KOPT-K1 (cell line): ENCODE measurements around the gene TUT4.

Source experiments
- H3K27ac ChIP-seq: fragments of 200-600 bp; sonication (generic); 2 replicates; pipeline ENCODE4 v1.5.1; 2016; ENCODE audit warnings: antibody characterized with exemption, mild to moderate bottlenecking, low read depth, low read length; ENCODE audit not compliant: poor library complexity, severe bottlenecking
- H3K36me3 ChIP-seq: fragments of 200-600 bp; sonication (generic); 2 replicates; pipeline ENCODE4 v1.5.1; 2017; ENCODE audit warnings: antibody characterized with exemption, mild to moderate bottlenecking, low read length, moderate library complexity; ENCODE audit not compliant: insufficient read depth
- H3K9me3 ChIP-seq: fragments of 200-600 bp; sonication (generic); 2 replicates; pipeline ENCODE4 v1.5.1; 2017; ENCODE audit warnings: antibody characterized with exemption, low read length, mild to moderate bottlenecking; ENCODE audit not compliant: insufficient read depth, poor library complexity, severe bottlenecking

The TUT4 gene

GRCh38 chr1:52476943-52477342 lies 75.9 kb downstream of the TUT4 start:
- H3K36me3 ChIP-seq = peaks cover 85% of the 10 kb centered on the region
- no peak overlapping the region for H3K27ac ChIP-seq
- H3K9me3 ChIP-seq = no peaks in the 10 kb centered on the region

GRCh38 chr1:52474807-52475206 lies 78.1 kb downstream of the TUT4 start:
- Histone ChIP-seq H3K27ac (no peak overlapping the region), H3K36me3 (peaks cover 80% of the 10 kb centered on the region)

GRCh38 chr1:52473039-52473438 lies 79.9 kb downstream of the TUT4 start:
- peaks cover 71% of the 10 kb centered on the region for H3K36me3 ChIP-seq
- H3K27ac ChIP-seq = no peak overlapping the region
- no peaks in the 10 kb centered on the region for H3K9me3 ChIP-seq

More at GRCh38 chr1:52474807-52475206, 78.1 kb downstream of the TUT4 start:
- no peaks in the 10 kb centered on the region for H3K9me3 ChIP-seq

- Histone ChIP-seq H3K27ac (no peak overlapping the region), H3K9me3 (no peaks in the 10 kb centered on the region), H3K36me3 (peaks cover 71% of the 10 kb centered on the region)
Observed at GRCh38 chr1:52472384-52472783, 80.5 kb downstream of the TUT4 start.

- Histone ChIP-seq H3K9me3 (no peaks in the 10 kb centered on the region), H3K36me3 (peaks cover 65% of the 10 kb centered on the region), H3K27ac (no peak overlapping the region)
Observed at GRCh38 chr1:52469108-52469507, 83.8 kb downstream of the TUT4 start.

- Histone ChIP-seq H3K9me3 (no peaks in the 10 kb centered on the region), H3K36me3 (peaks cover 62% of the 10 kb centered on the region), H3K27ac (no peak overlapping the region)
Observed at GRCh38 chr1:52463891-52464290, 89.0 kb downstream of the TUT4 start.

GRCh38 chr1:52461821-52462220 lies 91.1 kb downstream of the TUT4 start:
- H3K27ac ChIP-seq = no peak overlapping the region

GRCh38 chr1:52460694-52461093 lies 92.2 kb downstream of the TUT4 start:
- Histone ChIP-seq H3K27ac (no peak overlapping the region), H3K9me3 (no peaks in the 10 kb centered on the region)

More at GRCh38 chr1:52461821-52462220, 91.1 kb downstream of the TUT4 start:
- Histone ChIP-seq H3K9me3 (no peaks in the 10 kb centered on the region), H3K36me3 (peaks cover 59% of the 10 kb centered on the region)

GRCh38 chr1:52455686-52456085 lies 97.2 kb downstream of the TUT4 start:
- Histone ChIP-seq H3K27ac (no peak overlapping the region), H3K36me3 (peaks cover 47% of the 10 kb centered on the region), H3K9me3 (no peaks in the 10 kb centered on the region)

More at GRCh38 chr1:52460694-52461093, 92.2 kb downstream of the TUT4 start:
- peaks cover 54% of the 10 kb centered on the region for H3K36me3 ChIP-seq

GRCh38 chr1:52454779-52455178 lies 98.1 kb downstream of the TUT4 start:
- Histone ChIP-seq H3K36me3 (peaks cover 40% of the 10 kb centered on the region), H3K27ac (no peak overlapping the region), H3K9me3 (no peaks in the 10 kb centered on the region)

- peaks cover 35% of the 10 kb centered on the region for H3K36me3 ChIP-seq
- H3K9me3 ChIP-seq = no peaks in the 10 kb centered on the region
- H3K27ac ChIP-seq = no peak overlapping the region
Observed at GRCh38 chr1:52454127-52454526, 98.8 kb downstream of the TUT4 start.

- Histone ChIP-seq H3K36me3 (peaks cover 79% of the 10 kb centered on the region), H3K27ac (no peak overlapping the region), H3K9me3 (no peaks in the 10 kb centered on the region)
Observed at GRCh38 chr1:52444463-52444862, 108.4 kb downstream of the TUT4 start.

GRCh38 chr1:52439976-52440375 lies 112.9 kb downstream of the TUT4 start:
- H3K36me3 ChIP-seq = peaks cover 77% of the 10 kb centered on the region
- no peaks in the 10 kb centered on the region for H3K9me3 ChIP-seq
- no peak overlapping the region for H3K27ac ChIP-seq

GRCh38 chr1:52436817-52437216 lies 116.1 kb downstream of the TUT4 start:
- Histone ChIP-seq H3K9me3 (no peaks in the 10 kb centered on the region), H3K27ac (no peak overlapping the region), H3K36me3 (peaks cover 83% of the 10 kb centered on the region)

GRCh38 chr1:52435650-52436049 lies 117.2 kb downstream of the TUT4 start:
- no peaks in the 10 kb centered on the region for H3K9me3 ChIP-seq
- peaks cover 82% of the 10 kb centered on the region for H3K36me3 ChIP-seq
- H3K27ac ChIP-seq = no peak overlapping the region

- H3K27ac ChIP-seq = no peak overlapping the region
- H3K36me3 ChIP-seq = peaks cover 83% of the 10 kb centered on the region
- H3K9me3 ChIP-seq = no peaks in the 10 kb centered on the region
Observed at GRCh38 chr1:52435211-52435610, 117.7 kb downstream of the TUT4 start.
